GM18907 (cell line): ENCODE results near the gene DNAAF2.
"Not testable (repeated sequence)": the region's sequence is repeated elsewhere in the genome, so short reads cannot be mapped to it uniquely, and the experiment has no call there.

Experiments used
- ATAC-seq: cut with Tn5 transposase; IDR thresholded peaks from one replicate; pipeline ENCODE4 v1.9.1; 2021; ENCODE audit warnings: mild to moderate bottlenecking, moderate library complexity; ENCODE audit not compliant: unreplicated experiment

Gene DNAAF2

GRCh38 chr14:49634547-49635334 lies at the start of gene DNAAF2:
TSS of gene DNAAF2 (minus strand) at chr14:49635244. CDS start at chr14:49635149, 95 bp downstream.
- ATAC-seq = peak; percentile 39

GRCh38 chr14:49679271-49679670 lies 44.2 kb upstream of the DNAAF2 start:
- ATAC-seq = no peak

- no peak for ATAC-seq
These were observed 42.6 kb upstream of the DNAAF2 start for GRCh38 chr14:49677643-49678042.

GRCh38 chr14:49673586-49673985 lies 38.5 kb upstream of the DNAAF2 start:
- no peak for ATAC-seq

- no peak for ATAC-seq
These were observed 35.4 kb upstream of the DNAAF2 start for GRCh38 chr14:49670475-49670874.

GRCh38 chr14:49659526-49660455 lies 24.7 kb upstream of the DNAAF2 start:
- ATAC-seq = no peak

- not testable (repeated sequence) for ATAC-seq
These were observed 22.5 kb upstream of the DNAAF2 start for GRCh38 chr14:49657500-49657899.

- ATAC-seq = no peak
These were observed 19.5 kb upstream of the DNAAF2 start for GRCh38 chr14:49654511-49654910.

- ATAC-seq = no peak
These were observed 18.5 kb upstream of the DNAAF2 start for GRCh38 chr14:49653508-49653907.

- no peak for ATAC-seq
These were observed 7.1 kb upstream of the DNAAF2 start for GRCh38 chr14:49642163-49642562.

GRCh38 chr14:49641697-49642129 lies 6.7 kb upstream of the DNAAF2 start:
- ATAC-seq = no peak

- no peak for ATAC-seq
These were observed 5.7 kb upstream of the DNAAF2 start for GRCh38 chr14:49640540-49641417.

- ATAC-seq = no peak
These were observed 2.6 kb upstream of the DNAAF2 start for GRCh38 chr14:49637534-49638078.

GRCh38 chr14:49636866-49637265 lies 1.8 kb upstream of the DNAAF2 start:
- no peak for ATAC-seq

- peak; percentile 81 for ATAC-seq
These were observed 1.2 kb downstream of the DNAAF2 start for GRCh38 chr14:49633640-49634546.

GRCh38 chr14:49623941-49624839 lies 10.9 kb downstream of the DNAAF2 start:
- no peak for ATAC-seq

- no peak for ATAC-seq
These were observed 11.7 kb downstream of the DNAAF2 start for GRCh38 chr14:49623387-49623786.

- no peak for ATAC-seq
These were observed 12.9 kb downstream of the DNAAF2 start for GRCh38 chr14:49622022-49622607.
